Astrocyte (in vitro differentiated cells and primary cell): Measurements from ENCODE around the gene KCNAB3. TPM values are rescaled to one million over a fixed set of nuclear protein-coding genes. Genes with fewer than 3 reads are reported as not detected.

ENCODE experiments used
- DNase-seq: peaks from one replicate; pipeline ENCODE4 v3.0.0-alpha.2; 2010; ENCODE audit warnings: low read depth
- FAIRE-seq: peaks from 2 replicates; lab custom pipeline; 2011; peaks lifted over from hg19 to GRCh38; lab: Jason Lieb, UNC
- H2AFZ ChIP-seq: 2 replicates; pipeline ENCODE4 v1.6.0; 2012; ENCODE audit warnings: low read depth, low read length, inconsistent platforms
- H3K27ac ChIP-seq: 2 replicates; pipeline ENCODE4 v1.5.1; 2011; ENCODE audit warnings: low read depth, low read length, inconsistent platforms
- H3K27me3 ChIP-seq: 2 replicates; pipeline ENCODE4 v1.6.0; 2011; ENCODE audit warnings: low read length, inconsistent platforms; ENCODE audit not compliant: insufficient read depth
- H3K36me3 ChIP-seq: 2 replicates; pipeline ENCODE4 v1.5.1; 2011; ENCODE audit warnings: low read length, inconsistent platforms; ENCODE audit not compliant: insufficient read depth
- H3K4me1 ChIP-seq: 2 replicates; pipeline ENCODE4 v1.5.1; 2011; ENCODE audit warnings: low read length, inconsistent platforms; ENCODE audit not compliant: insufficient read depth
- H3K4me2 ChIP-seq: 2 replicates; pipeline ENCODE4 v1.6.0; 2012; ENCODE audit warnings: low read length, inconsistent platforms
- H3K4me3 ChIP-seq: 2 replicates; pipeline ENCODE4 v1.5.1; 2011; ENCODE audit warnings: low read depth, mild to moderate bottlenecking, low read length, inconsistent platforms; ENCODE audit not compliant: insufficient read depth
- H3K79me2 ChIP-seq: 2 replicates; pipeline ENCODE4 v1.6.0; 2012; ENCODE audit warnings: mild to moderate bottlenecking, low read length, inconsistent platforms; ENCODE audit not compliant: insufficient read depth
- H3K9ac ChIP-seq: 2 replicates; pipeline ENCODE4 v1.6.0; 2012; ENCODE audit warnings: mild to moderate bottlenecking, low read length, inconsistent platforms
- H3K9me3 ChIP-seq: 2 replicates; pipeline ENCODE4 v1.5.1; 2012; ENCODE audit warnings: low read depth, mild to moderate bottlenecking, low read length, inconsistent platforms; ENCODE audit not compliant: insufficient read depth
- H4K20me1 ChIP-seq: 2 replicates; pipeline ENCODE4 v1.6.0; 2012; ENCODE audit warnings: low read length, inconsistent platforms; ENCODE audit not compliant: insufficient read depth
- H3K27ac Mint-ChIP-seq: one replicate; pipeline ENCODE4 v1.8.0; 2021; ENCODE audit warnings: mild to moderate bottlenecking, mixed read lengths; ENCODE audit not compliant: unreplicated experiment
- H3K27me3 Mint-ChIP-seq: one replicate; pipeline ENCODE4 v1.8.0; 2021; ENCODE audit warnings: low read depth, mixed read lengths; ENCODE audit not compliant: unreplicated experiment
- H3K36me3 Mint-ChIP-seq: one replicate; pipeline ENCODE4 v1.8.0; 2021; ENCODE audit warnings: low read depth, mixed read lengths; ENCODE audit not compliant: unreplicated experiment
- H3K4me1 Mint-ChIP-seq: one replicate; pipeline ENCODE4 v1.8.0; 2021; ENCODE audit warnings: low read depth, mixed read lengths; ENCODE audit not compliant: unreplicated experiment
- H3K4me3 Mint-ChIP-seq: one replicate; pipeline ENCODE4 v1.8.0; 2021; ENCODE audit warnings: mild to moderate bottlenecking, moderate library complexity, mixed read lengths; ENCODE audit not compliant: unreplicated experiment
- H3K9me3 Mint-ChIP-seq: one replicate; pipeline ENCODE4 v1.8.0; 2021; ENCODE audit warnings: mild to moderate bottlenecking, mixed read lengths; ENCODE audit not compliant: unreplicated experiment
- CTCF ChIP-seq: IDR thresholded peaks from 2 replicates; pipeline ENCODE4 v1.5.1; 2011; ENCODE audit warnings: low read depth, mild to moderate bottlenecking, inconsistent platforms, low read length, moderate library complexity; ENCODE audit not compliant: insufficient read depth
- EZH2 ChIP-seq: IDR thresholded peaks from 2 replicates; pipeline ENCODE4 v1.6.1; 2012; ENCODE audit warnings: mild to moderate bottlenecking, low read length, inconsistent platforms; ENCODE audit not compliant: insufficient read depth
- total RNA-seq: library from RNA; stranded (reverse); gene quantifications from 2 replicates; pipeline ENCODE4 v1.2.1, GENCODE V29; 2021

KCNAB3 gene
- total RNA-seq, 1 donor from 2014 or later, result 1.4 TPM

GRCh38 chr17:7945651-7946050 lies 16.0 kb upstream of the KCNAB3 start:
- no peak overlapping the region for H3K4me3 Mint-ChIP-seq
- H3K4me3 ChIP-seq, result no peak overlapping the region
- no peaks in the 10 kb centered on the region for H3K27me3 ChIP-seq
- H3K9me3 ChIP-seq, result no peaks in the 10 kb centered on the region
- H3K9me3 Mint-ChIP-seq, result peaks cover 2% of the 10 kb centered on the region
- H4K20me1 ChIP-seq, result no peaks in the 10 kb centered on the region
- no peak overlapping the region for H2AFZ ChIP-seq
- peaks cover 34% of the 10 kb centered on the region for H3K36me3 Mint-ChIP-seq
- no peak overlapping the region for H3K4me2 ChIP-seq
- FAIRE-seq, result no peak
- no peak overlapping the region for H3K27ac Mint-ChIP-seq
- no peaks in the 10 kb centered on the region for H3K4me1 ChIP-seq
- H3K36me3 ChIP-seq, result peaks cover 51% of the 10 kb centered on the region
- no peak for DNase-seq
- no peaks in the 10 kb centered on the region for H3K27me3 Mint-ChIP-seq
- no peaks in the 10 kb centered on the region for H3K79me2 ChIP-seq
- H3K9ac ChIP-seq, result no peak overlapping the region
- peaks cover 6% of the 10 kb centered on the region for H3K4me1 Mint-ChIP-seq
- no peak overlapping the region for H3K27ac ChIP-seq
- TF ChIP-seq EZH2 (no peak), CTCF (no peak)

GRCh38 chr17:7944326-7944725 lies 14.7 kb upstream of the KCNAB3 start:
- no peaks in the 10 kb centered on the region for H3K4me1 ChIP-seq
- no peak overlapping the region for H3K4me3 Mint-ChIP-seq
- no peak overlapping the region for H2AFZ ChIP-seq
- H3K36me3 Mint-ChIP-seq, result peaks cover 38% of the 10 kb centered on the region
- no peaks in the 10 kb centered on the region for H3K27me3 ChIP-seq
- H3K27ac ChIP-seq, result no peak overlapping the region
- H4K20me1 ChIP-seq, result peaks cover 4% of the 10 kb centered on the region
- H3K4me2 ChIP-seq, result no peak overlapping the region
- peaks cover 1% of the 10 kb centered on the region for H3K9me3 Mint-ChIP-seq
- H3K4me3 ChIP-seq, result no peak overlapping the region
- no peaks in the 10 kb centered on the region for H3K79me2 ChIP-seq
- H3K27ac Mint-ChIP-seq, result no peak overlapping the region
- H3K4me1 Mint-ChIP-seq, result peaks cover 6% of the 10 kb centered on the region
- peaks cover 52% of the 10 kb centered on the region for H3K36me3 ChIP-seq
- H3K27me3 Mint-ChIP-seq, result no peaks in the 10 kb centered on the region
- FAIRE-seq (no peak), DNase-seq (no peak)
- H3K9me3 ChIP-seq, result no peaks in the 10 kb centered on the region
- TF ChIP-seq EZH2 (no peak), CTCF (no peak)
- H3K9ac ChIP-seq, result no peak overlapping the region

- no peak for FAIRE-seq
- no peaks in the 10 kb centered on the region for H3K27me3 Mint-ChIP-seq
- no peaks in the 10 kb centered on the region for H3K4me1 ChIP-seq
- no peak overlapping the region for H3K4me2 ChIP-seq
- no peaks in the 10 kb centered on the region for H3K9me3 Mint-ChIP-seq
- H3K4me1 Mint-ChIP-seq, result peaks cover 6% of the 10 kb centered on the region
- TF ChIP-seq CTCF, result no peak
- no peak for TF ChIP-seq EZH2
- H3K36me3 Mint-ChIP-seq, result peaks cover 27% of the 10 kb centered on the region
- no peak overlapping the region for H3K4me3 ChIP-seq
- no peaks in the 10 kb centered on the region for H3K9me3 ChIP-seq
- peaks cover 47% of the 10 kb centered on the region for H3K36me3 ChIP-seq
- no peak overlapping the region for H2AFZ ChIP-seq
- H3K27me3 ChIP-seq, result no peaks in the 10 kb centered on the region
- H3K79me2 ChIP-seq, result no peaks in the 10 kb centered on the region
- DNase-seq, result no peak
- H3K27ac Mint-ChIP-seq, result no peak overlapping the region
- H4K20me1 ChIP-seq, result peaks cover 4% of the 10 kb centered on the region
- H3K9ac ChIP-seq, result no peak overlapping the region
- H3K4me3 Mint-ChIP-seq, result no peak overlapping the region
- no peak overlapping the region for H3K27ac ChIP-seq
Measured at GRCh38 chr17:7943291-7943690, 13.6 kb upstream of the KCNAB3 start.
